NCI-H345 treated with DMSO at 0.1 percent for 48 hours (cell line): ENCODE measurements around the gene INPP4B.

Experiments used
- DNase-seq: peaks from one replicate; lab custom pipeline; 2025; ENCODE audit not compliant: unreplicated experiment; lab: John Stamatoyannopoulos, UW

The INPP4B gene

GRCh38 chr4:142583708-142584107 lies 262.4 kb downstream of the INPP4B start:
- no peak for DNase-seq

DNA sequence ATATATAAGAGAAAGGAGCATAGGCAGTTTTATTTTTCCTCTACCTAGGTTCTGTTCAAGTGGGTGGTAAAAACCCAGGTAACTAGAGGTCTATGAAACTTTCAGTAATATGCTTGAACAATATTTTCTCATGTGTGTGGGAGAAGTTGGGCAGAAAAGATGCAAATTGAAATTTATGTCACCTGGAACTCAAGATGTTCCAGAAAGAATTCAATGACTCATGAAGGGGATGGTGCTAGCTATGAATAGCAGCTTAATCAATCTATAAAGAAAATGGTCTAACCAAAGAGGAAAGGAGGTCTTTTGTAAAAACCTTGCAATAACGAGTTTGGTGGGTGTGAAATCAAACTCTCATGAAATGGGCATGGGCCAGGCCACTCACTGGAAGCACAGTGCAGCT lies 263.8 kb downstream of the INPP4B start:
- no peak for DNase-seq

DNA sequence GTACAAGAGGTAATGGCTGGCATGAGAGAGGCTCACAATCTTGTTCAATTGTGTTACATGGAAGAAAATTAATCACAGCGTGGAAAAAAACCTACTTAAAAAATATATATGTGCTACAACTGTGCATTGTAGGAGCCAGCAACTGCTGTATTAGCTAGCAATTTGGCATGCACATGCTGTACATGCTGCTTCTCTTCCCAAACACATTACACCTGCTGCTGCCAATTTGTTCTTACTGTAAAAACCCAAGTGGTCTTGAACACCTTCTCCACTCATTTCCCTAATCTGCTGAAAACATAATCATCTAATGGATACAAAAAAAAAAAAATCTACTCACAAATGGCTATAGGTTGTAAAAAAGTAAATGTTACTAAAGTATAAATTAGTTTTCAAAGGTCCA lies 264.2 kb downstream of the INPP4B start:
- no peak for DNase-seq

DNA sequence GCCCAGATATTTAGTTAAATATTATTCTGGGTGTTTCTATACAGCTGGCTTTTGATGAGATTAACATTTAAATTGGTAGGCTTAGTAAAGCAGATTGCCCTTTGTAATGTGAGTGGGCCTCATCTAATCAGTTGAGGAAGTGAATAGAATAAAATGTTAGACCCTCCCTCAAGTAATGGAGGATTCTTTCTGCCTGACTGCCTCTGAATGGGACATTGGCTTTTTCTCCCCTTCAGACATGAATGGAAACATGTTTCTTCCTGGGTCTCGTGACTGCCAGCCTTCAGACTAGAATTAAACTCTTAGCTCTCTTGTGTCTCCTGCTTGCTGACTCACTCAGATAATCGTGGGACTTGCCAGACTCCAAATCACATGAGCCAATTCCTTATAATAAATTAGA lies 266.7 kb downstream of the INPP4B start:
- no peak for DNase-seq

- DNase-seq, result no peak
Observed at GRCh38 chr4:142574306-142574705, 271.8 kb downstream of the INPP4B start.

DNA sequence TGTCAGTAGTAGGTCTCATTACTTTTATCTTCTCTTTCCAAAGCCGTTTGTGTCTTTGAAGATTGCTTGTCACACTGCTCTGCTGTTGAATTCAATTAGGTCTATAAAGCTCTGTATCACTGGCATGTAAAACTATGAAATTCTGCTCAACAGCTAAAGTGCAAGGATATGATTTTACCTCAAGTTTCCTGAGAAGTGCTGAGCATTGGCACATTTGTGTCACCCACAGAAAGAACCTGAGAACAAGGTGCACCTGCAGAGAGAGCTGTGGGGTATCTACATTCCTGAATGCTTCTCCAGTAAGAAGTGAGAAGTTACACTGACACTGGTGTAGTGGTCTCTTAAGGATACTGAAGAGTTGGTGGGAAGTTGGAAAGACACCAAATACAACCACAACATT lies 274.0 kb downstream of the INPP4B start:
- no peak for DNase-seq

- no peak for DNase-seq
Observed at GRCh38 chr4:142567620-142568451, 278.3 kb downstream of the INPP4B start.

GRCh38 chr4:142567199-142567598 lies 278.9 kb downstream of the INPP4B start:
- DNase-seq, result no peak

GRCh38 chr4:142566777-142567176 lies 279.3 kb downstream of the INPP4B start:
- no peak for DNase-seq

GRCh38 chr4:142566243-142566642 lies 279.9 kb downstream of the INPP4B start:
- no peak for DNase-seq

DNA sequence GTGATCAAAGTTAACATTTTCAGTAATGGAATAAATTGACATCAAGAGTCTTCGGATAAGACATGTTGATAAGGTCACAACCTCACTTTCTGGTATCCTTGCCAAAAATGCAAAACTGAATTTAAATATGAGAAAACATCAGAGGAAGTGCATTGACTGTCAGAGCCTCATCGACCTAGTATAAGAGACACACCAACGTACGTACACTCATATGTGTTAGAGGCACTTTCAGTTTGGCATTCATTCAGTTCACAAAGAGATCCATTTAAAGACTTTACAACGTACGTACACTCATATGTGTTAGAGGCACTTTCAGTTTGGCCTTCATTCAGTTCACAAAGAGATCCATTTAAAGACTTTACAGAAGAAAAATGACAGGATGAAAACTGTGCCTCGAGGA lies 280.3 kb downstream of the INPP4B start:
- no peak for DNase-seq

- DNase-seq, result no peak
Observed at GRCh38 chr4:142563682-142564291, 282.3 kb downstream of the INPP4B start.

DNA sequence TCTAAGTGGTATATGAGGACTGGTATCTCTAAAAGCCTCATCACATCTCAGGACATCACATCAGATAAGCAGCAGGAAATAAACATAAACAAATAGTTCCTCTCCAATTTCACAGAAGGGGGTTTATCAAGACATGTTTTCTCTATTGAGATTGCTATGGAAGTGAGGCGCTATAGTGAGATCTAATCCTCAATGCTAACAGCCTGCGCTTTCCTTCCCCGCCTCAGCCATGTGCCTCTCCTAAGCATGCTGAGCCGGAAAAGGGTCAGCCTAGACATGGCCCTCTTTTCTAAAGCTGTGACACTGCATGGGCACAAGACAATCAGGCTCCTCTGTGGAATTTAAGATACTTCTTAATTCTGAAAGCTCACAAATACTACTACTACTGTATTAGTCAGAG lies 286.1 kb downstream of the INPP4B start:
- DNase-seq, result no peak

DNA sequence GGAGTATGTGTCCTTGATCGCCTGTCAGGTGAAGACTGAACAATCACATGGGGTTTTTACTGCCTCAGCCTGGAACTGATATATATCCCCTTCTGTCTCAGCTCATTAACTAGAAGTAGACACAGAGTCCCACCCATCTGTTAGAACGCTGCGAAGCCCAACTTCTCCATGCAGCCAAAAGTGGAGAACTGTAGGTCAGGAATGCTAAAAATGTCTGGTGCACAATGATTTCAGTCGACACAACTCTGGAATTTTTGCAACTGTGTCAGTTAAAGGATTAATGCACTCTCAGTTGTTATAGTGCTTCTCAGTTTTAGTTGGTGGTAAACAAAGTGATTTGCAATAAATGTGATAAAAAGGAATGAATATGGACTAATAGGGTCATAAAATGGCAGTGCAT lies 287.2 kb downstream of the INPP4B start:
- DNase-seq, result no peak

- no peak for DNase-seq
Observed at GRCh38 chr4:142557239-142557801, 288.8 kb downstream of the INPP4B start.

DNA sequence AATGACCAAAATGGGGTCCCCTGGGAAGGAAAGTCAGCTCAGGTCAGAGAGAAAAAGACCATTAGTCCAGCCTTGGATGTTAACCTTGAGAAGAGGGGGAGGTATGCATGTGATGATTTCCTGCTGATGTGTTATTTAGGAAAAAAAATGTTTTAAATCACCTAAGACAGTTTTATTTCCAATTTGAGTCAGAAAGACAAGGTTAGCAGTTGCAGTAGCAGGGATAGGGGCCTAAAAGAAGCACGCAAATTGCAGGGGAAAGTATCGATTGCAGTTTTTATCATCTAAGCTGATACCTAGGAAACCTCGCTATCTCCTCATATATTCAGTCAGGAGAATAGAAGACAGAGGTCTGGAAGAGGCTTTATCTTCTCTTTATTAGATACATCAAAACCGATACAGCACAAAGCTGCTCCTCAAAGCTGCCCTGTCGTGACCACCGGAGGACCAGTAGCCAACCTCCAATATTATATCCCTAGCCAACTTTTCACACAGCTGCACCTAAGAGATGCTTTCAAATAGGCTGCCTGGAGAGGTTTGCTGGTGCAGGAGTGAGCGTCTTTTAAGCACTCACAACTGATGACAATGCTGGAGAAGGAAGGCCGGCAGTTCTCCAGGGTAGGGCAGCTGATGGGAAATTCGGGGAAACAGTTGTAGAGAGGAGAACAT lies 289.4 kb downstream of the INPP4B start:
- no peak for DNase-seq

DNA sequence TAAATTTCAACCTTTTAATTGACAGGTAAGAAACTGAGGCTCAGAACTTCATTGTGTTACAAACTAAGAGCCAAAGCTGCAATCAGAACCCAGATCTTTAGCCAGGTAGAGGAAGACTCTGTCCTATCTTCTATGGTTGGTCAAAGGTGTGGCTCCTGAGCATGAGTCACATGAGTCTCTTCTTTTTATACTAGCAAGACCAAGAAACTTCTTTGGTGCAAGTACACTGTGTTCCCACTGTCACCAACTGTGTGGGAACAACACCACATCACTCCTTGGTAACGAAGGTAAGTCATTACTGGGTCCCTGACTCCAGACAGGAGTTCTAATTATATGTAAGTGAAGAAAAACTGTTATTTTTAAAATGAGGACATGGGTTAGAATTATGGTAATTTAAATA lies 290.1 kb downstream of the INPP4B start:
- DNase-seq, result no peak

DNA sequence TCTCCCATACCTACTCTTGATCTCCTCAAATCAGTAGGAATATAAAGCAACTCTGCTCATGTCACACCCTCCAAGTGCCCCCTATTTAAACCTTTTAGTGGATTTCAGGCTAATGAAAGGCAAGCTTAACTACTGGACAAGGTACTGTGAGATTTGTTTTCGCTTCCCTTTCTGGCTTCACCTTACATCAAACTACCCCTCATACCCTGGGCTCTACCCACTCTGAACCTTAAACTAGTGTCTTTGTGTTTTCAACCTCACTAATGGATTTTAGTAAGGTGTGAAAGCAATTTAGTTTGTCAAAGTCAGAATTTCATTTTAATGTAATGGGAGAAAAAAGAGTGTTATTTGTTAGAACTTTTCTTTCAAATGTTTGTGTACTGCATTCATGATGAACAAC lies 291.7 kb downstream of the INPP4B start:
- DNase-seq, result no peak

- no peak for DNase-seq
Observed at GRCh38 chr4:142551517-142552305, 294.4 kb downstream of the INPP4B start.

DNA sequence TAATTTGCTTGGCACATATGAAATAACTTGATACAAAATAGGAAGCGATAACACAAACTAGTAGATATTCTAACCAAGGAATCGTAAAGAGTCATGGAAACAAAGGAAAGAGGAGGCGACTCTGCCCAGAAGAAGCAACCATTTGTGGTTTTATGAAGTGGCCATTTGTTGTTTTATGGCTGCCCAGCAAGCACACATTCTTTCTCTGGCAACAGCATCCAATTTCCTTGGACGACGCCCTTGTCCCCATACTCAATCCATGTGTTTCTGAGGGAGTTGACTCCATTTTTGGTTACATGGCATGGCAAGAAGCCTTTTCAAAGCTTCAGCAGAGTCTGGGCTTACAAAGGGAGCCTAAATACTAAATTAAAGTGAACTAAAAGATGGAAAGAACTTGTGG lies 295.1 kb downstream of the INPP4B start:
- DNase-seq, result no peak
